Small intestine (tissue), 7 donors: ENCODE results near the gene GRIK4. TPM values are rescaled to one million over a fixed set of nuclear protein-coding genes. Genes with fewer than 3 reads are reported as not detected.

Experiments used
- DNase-seq, 2 donors: peaks; one replicate each; pipeline versions ENCODE4 v3.0.0 to v3.0.0-alpha.2; 2013
- FAIRE-seq: peaks from 2 replicates; lab custom pipeline; 2012; peaks lifted over from hg19 to GRCh38; lab: Jason Lieb, UNC
- H3K27ac ChIP-seq, 3 donors: one replicate each; pipeline ENCODE4 v1.5.1; 2013; ENCODE audit warnings: low read length in 2 of 3, mild to moderate bottlenecking in 2 of 3, control low read depth in 1 of 3, inconsistent platforms in 1 of 3, low read depth in 1 of 3, moderate library complexity in 1 of 3
- H3K27me3 ChIP-seq, 3 donors: one replicate each; pipeline ENCODE4 v1.6.1; 2013; ENCODE audit warnings: low read length in 3 of 3, inconsistent platforms in 1 of 3; ENCODE audit not compliant: control insufficient read depth in 3 of 3, insufficient read depth in 3 of 3
- H3K36me3 ChIP-seq, 3 donors: one replicate each; pipeline ENCODE4 v1.6.1; 2013; ENCODE audit warnings: low read length in 3 of 3, inconsistent platforms in 1 of 3, low read depth in 1 of 3, mild to moderate bottlenecking in 1 of 3, moderate library complexity in 1 of 3; ENCODE audit not compliant: control insufficient read depth in 3 of 3, insufficient read depth in 2 of 3
- H3K4me1 ChIP-seq, 3 donors: one replicate each; pipeline ENCODE4 v1.6.1; 2013; ENCODE audit warnings: low read length in 2 of 3, inconsistent platforms in 1 of 3, low read depth in 1 of 3, mild to moderate bottlenecking in 1 of 3, moderate library complexity in 1 of 3; ENCODE audit not compliant: control insufficient read depth in 3 of 3, insufficient read depth in 2 of 3
- H3K4me3 ChIP-seq, 3 donors: one replicate each; pipeline ENCODE4 v1.5.1; 2013; ENCODE audit warnings: low read length in 3 of 3, control low read depth in 1 of 3, inconsistent platforms in 1 of 3, low read depth in 1 of 3, mild to moderate bottlenecking in 1 of 3, moderate library complexity in 1 of 3
- H3K9me3 ChIP-seq, 2 donors: one replicate each; pipeline ENCODE4 v1.6.1; 2013; ENCODE audit warnings: low read depth in 1 of 2, low read length in 1 of 2; ENCODE audit not compliant: control insufficient read depth in 2 of 2, insufficient read depth in 1 of 2
- WGBS, 3 donors: extraction: QIAGEN DNeasy Blood & Tissue Kit; methylation state at CpG; one replicate each; pipeline ENCODE4 v1.1.7; 2013; 5-methylcytosine and 5-hydroxymethylcytosine counted together
- polyA plus RNA-seq, 4 donors: library from polyadenylated mRNA; stranded (reverse) in 3 of 4; unstranded in 1 of 4; fragments of 200-250 nt in 3 of 4; fragments of 120-200 nt in 1 of 4; gene quantifications; one replicate each; pipeline versions ENCODE4 v1.2.1 to v1.2.3, GENCODE V29; 2013
- donor health status: healthy with polysubstance abuse.
- donor health status: control.
- donor health status: control.
- donor health status: Bipolar disorder and iron deficiency.
- donor health status: healthy.

Gene GRIK4
- polyA plus RNA-seq, 4 donors: 0.15 to 1.4 (median 0.27) TPM; not detected in 1

DNA sequence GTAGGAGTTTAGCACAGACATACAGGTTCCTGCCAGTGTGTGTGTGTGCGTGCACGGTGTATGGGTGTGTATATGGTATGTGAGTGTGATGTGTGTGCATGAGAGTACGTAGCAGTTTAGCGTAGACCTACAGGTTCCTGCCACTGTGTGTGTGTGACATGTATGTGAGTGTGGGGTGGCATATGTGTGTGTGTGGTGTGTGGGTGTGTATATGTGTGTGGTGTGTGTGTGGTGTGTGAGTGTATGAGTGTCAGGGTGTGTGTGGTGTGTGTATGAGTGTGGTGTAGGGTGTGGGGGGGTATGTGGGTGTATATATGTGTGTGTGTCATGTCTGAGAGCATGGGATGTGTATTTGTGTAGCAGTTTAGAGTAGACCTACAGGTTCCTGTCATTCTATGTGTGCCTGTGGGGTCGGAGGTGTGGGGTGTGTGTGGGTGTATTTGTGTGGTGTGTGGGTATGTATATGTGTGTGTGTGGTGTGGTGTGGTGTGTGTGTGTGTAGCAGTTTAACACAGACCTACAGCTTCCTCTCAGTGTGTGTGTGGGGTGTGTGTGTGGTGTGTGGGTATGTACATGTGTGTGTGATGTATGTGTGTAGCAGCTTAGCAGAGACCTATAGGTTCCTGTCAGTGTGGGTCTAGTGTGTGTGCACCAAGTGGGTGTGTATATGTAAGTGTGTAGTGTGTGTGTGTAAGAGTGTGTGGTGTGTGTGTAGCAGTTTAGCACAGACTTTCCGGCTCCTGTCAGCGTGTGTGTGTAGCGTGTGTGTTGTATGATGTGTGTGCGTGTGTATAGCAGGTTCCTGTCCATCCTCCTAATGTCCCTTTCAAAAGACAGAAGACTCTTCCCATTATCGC is 480.5 kb downstream of the GRIK4 start:
- WGBS, 3 donors: 89 to 92% (median 91%) methylated on average over 10 of the region's 10 CpGs
- no peak for FAIRE-seq

GRCh38 chr11:120994091-120994859 is 482.7 kb downstream of the GRIK4 start:
- Histone ChIP-seq H3K4me1 (no peaks in the 10 kb centered on the region), H3K27me3 (peaks cover 0 to 19% (median 2%) of the 10 kb centered on the region in 3 donors), H3K27ac (no peak overlapping the region), H3K9me3 (no peaks in the 10 kb centered on the region), H3K36me3 (no peaks in the 10 kb centered on the region), H3K4me3 (no peak overlapping the region)
- WGBS, 3 donors: 36 to 52% (median 50%) methylated on average over 1 of the region's 1 CpG
- FAIRE-seq: no peak
- no peak for DNase-seq

More for the DNA sequence above, 480.5 kb downstream of the GRIK4 start:
- H3K27me3 ChIP-seq: peaks cover 0 to 14% (median 2%) of the 10 kb centered on the region in 3 donors
- DNase-seq: no peak
- H3K4me1 ChIP-seq: no peaks in the 10 kb centered on the region
- no peaks in the 10 kb centered on the region for H3K36me3 ChIP-seq
- no peak overlapping the region for H3K4me3 ChIP-seq
- H3K9me3 ChIP-seq: no peaks in the 10 kb centered on the region
- no peak overlapping the region for H3K27ac ChIP-seq

DNA sequence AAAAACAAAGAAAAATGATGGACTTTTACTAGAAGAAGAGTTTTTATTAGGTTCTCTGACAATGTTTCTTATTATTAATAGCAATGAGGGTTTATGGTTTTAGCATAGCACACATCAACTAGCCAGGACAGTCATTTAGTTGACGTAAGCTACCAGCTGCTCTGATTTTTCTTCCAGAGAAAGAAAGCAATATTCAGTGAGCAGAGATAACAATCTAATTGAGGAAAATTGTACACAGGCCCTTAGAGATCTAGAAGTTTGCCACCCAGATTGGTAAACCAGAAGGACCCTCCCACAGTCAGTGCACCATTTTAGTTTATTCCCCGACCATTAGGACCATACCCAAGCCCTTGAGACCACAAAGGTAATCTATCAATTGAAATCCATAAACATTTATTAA is 483.6 kb downstream of the GRIK4 start:
- Histone ChIP-seq H3K4me1 (no peaks in the 10 kb centered on the region), H3K9me3 (no peaks in the 10 kb centered on the region), H3K27me3 (peaks cover 0 to 19% (median 2%) of the 10 kb centered on the region in 3 donors), H3K36me3 (no peaks in the 10 kb centered on the region), H3K4me3 (no peak overlapping the region), H3K27ac (no peak overlapping the region)
- no peak for DNase-seq
- WGBS, 3 donors: 82 to 91% (median 83%) methylated on average over 2 of the region's 2 CpGs
- FAIRE-seq: no peak

DNA sequence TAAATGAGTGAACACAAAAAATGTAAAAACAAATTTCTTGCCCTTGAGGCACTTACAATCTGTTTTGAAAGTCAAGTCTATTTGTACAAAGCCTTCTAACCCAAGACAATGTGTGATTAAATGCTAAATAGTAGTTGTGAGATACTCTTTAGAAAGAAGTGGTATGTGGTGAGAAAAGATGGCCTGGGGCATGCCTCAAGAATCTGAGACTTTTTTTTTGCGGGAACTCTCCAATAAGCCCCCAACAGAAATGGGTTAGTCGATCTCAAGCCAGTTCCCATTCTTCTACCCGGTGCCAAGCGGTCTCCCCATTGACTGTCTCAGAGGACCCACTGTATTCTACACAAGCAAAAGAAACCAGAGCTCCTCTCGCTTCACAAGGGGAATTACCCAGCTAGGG is 485.4 kb downstream of the GRIK4 start:
- no peaks in the 10 kb centered on the region for H3K4me1 ChIP-seq
- no peaks in the 10 kb centered on the region for H3K9me3 ChIP-seq
- peaks cover 0 to 13% (median 2%) of the 10 kb centered on the region in 3 donors for H3K27me3 ChIP-seq
- 88 to 94% (median 91%) methylated on average over 5 of the region's 5 CpGs for WGBS, 3 donors
- H3K36me3 ChIP-seq: no peaks in the 10 kb centered on the region
- FAIRE-seq (no peak), DNase-seq (no peak)
- no peak overlapping the region for H3K4me3 ChIP-seq
- H3K27ac ChIP-seq: no peak overlapping the region

GRCh38 chr11:120998581-120998980 is 487.0 kb downstream of the GRIK4 start:
- 88 to 95% (median 90%) methylated on average over 1 of the region's 1 CpG for WGBS, 3 donors
- DNase-seq: no peak
- Histone ChIP-seq H3K9me3 (no peaks in the 10 kb centered on the region), H3K4me1 (no peaks in the 10 kb centered on the region), H3K27me3 (peaks cover 0 to 11% (median 0%) of the 10 kb centered on the region in 3 donors), H3K27ac (no peak overlapping the region), H3K36me3 (no peaks in the 10 kb centered on the region), H3K4me3 (no peak overlapping the region)
- FAIRE-seq: no peak

GRCh38 chr11:121004206-121004840 is 492.8 kb downstream of the GRIK4 start:
- FAIRE-seq: no peak
- peaks cover 0 to 2% of the 10 kb centered on the region in 2 donors for H3K9me3 ChIP-seq
- H3K27ac ChIP-seq: no peak overlapping the region
- no peak overlapping the region for H3K4me3 ChIP-seq
- H3K4me1 ChIP-seq: no peaks in the 10 kb centered on the region
- H3K27me3 ChIP-seq: no peaks in the 10 kb centered on the region
- 56 to 60% (median 57%) methylated on average over 4 of the region's 4 CpGs for WGBS, 3 donors
- DNase-seq: no peak
- H3K36me3 ChIP-seq: no peaks in the 10 kb centered on the region

GRCh38 chr11:121006922-121007321 is 495.4 kb downstream of the GRIK4 start:
- no peak for FAIRE-seq
- no peaks in the 10 kb centered on the region for H3K4me1 ChIP-seq
- WGBS, 3 donors: 69 to 84% (median 80%) methylated on average over 1 of the region's 1 CpG

GRCh38 chr11:121008551-121008950 is 497.0 kb downstream of the GRIK4 start:
- no peak for FAIRE-seq
- DNase-seq: no peak
- no peaks in the 10 kb centered on the region for H3K27me3 ChIP-seq
- H3K4me3 ChIP-seq: no peak overlapping the region
- no peaks in the 10 kb centered on the region for H3K36me3 ChIP-seq
- H3K9me3 ChIP-seq: peaks cover 0 to 2% of the 10 kb centered on the region in 2 donors
- H3K27ac ChIP-seq: no peak overlapping the region
- no peaks in the 10 kb centered on the region for H3K4me1 ChIP-seq

More at GRCh38 chr11:121006922-121007321, 495.4 kb downstream of the GRIK4 start:
- no peak overlapping the region for H3K27ac ChIP-seq
- no peaks in the 10 kb centered on the region for H3K36me3 ChIP-seq
- H3K4me3 ChIP-seq: no peak overlapping the region
- H3K9me3 ChIP-seq: peaks cover 0 to 2% of the 10 kb centered on the region in 2 donors
- no peak for DNase-seq
- H3K27me3 ChIP-seq: no peaks in the 10 kb centered on the region
